ENCODE data around the gene ROBO4. TPM values are rescaled to one million over a fixed set of nuclear protein-coding genes. Genes with fewer than 3 reads are reported as not detected.

ROBO4 gene
- total RNA-seq, 6 experiments from 2014 or later: 3.6 to 18.8 (median 9.0) TPM

GRCh38 chr11:124841201-124841600 is 56.5 kb downstream of the ROBO4 start:
- no peak for ATAC-seq
- Histone ChIP-seq H3K27me3 (peaks cover 12 to 27% of the 10 kb centered on the region in 2 donors), H3K36me3 (no peaks in the 10 kb centered on the region), H3K4me3 (no peak overlapping the region), H3K4me1 (peaks cover 0 to 17% (median 4%) of the 10 kb centered on the region in 4 donors), H3K9me3 (no peaks in the 10 kb centered on the region), H3K27ac (no peak overlapping the region)
- DNase-seq: no peak
- intact Hi-C loops (cut with DNase I): loop anchor here in 1 of 2 donors (10.0 kb wide), 1 partner anchor 186 kb away; no protein-coding TSS in a partner anchor
- TF ChIP-seq, protein P1, sequence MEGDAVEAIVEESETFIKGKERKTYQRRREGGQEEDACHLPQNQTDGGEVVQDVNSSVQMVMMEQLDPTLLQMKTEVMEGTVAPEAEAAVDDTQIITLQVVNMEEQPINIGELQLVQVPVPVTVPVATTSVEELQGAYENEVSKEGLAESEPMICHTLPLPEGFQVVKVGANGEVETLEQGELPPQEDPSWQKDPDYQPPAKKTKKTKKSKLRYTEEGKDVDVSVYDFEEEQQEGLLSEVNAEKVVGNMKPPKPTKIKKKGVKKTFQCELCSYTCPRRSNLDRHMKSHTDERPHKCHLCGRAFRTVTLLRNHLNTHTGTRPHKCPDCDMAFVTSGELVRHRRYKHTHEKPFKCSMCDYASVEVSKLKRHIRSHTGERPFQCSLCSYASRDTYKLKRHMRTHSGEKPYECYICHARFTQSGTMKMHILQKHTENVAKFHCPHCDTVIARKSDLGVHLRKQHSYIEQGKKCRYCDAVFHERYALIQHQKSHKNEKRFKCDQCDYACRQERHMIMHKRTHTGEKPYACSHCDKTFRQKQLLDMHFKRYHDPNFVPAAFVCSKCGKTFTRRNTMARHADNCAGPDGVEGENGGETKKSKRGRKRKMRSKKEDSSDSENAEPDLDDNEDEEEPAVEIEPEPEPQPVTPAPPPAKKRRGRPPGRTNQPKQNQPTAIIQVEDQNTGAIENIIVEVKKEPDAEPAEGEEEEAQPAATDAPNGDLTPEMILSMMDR (IDR thresholded peaks at IDR 0.05): no peak
- TF ChIP-seq POLR2A (IDR thresholded peaks at IDR 0.05): no peak
- 15% methylated on average over 3 of the region's 3 CpGs for WGBS (ENCODE audit: insufficient coverage, low coverage, low lambda C conversion rate, missing lambda C conversion rate)

GRCh38 chr11:124840666-124841065 is 57.0 kb downstream of the ROBO4 start:
- Histone ChIP-seq H3K27me3 (peaks cover 12 to 27% of the 10 kb centered on the region in 2 donors), H3K9me3 (no peaks in the 10 kb centered on the region), H3K27ac (no peak overlapping the region), H3K4me3 (no peak overlapping the region), H3K36me3 (no peaks in the 10 kb centered on the region), H3K4me1 (peaks cover 0 to 17% (median 4%) of the 10 kb centered on the region in 4 donors)
- ATAC-seq: no peak
- intact Hi-C loops (cut with DNase I): loop anchor here in 1 of 2 donors (10.0 kb wide), 1 partner anchor 186 kb away; no protein-coding TSS in a partner anchor
- WGBS (ENCODE audit: insufficient coverage, low coverage, low lambda C conversion rate, missing lambda C conversion rate): 33% methylated on average over 1 of the region's 1 CpG
- DNase-seq: no peak
- TF ChIP-seq POLR2A (IDR thresholded peaks at IDR 0.05): no peak
- TF ChIP-seq, protein P1 (IDR thresholded peaks at IDR 0.05): no peak

- Histone ChIP-seq H3K9me3 (no peaks in the 10 kb centered on the region), H3K36me3 (no peaks in the 10 kb centered on the region), H3K4me3 (peak overlapping the region in 1 of 3 donors; percentile 29), H3K27ac (no peak overlapping the region), H3K4me1 (peaks cover 0 to 17% (median 4%) of the 10 kb centered on the region in 4 donors), H3K27me3 (peaks cover 12 to 27% of the 10 kb centered on the region in 2 donors)
- DNase-seq (peak in 1 of 3 donors; percentile 17), ATAC-seq (no peak)
- whole genome bisulfite sequencing (ENCODE audit: insufficient coverage, low coverage, low lambda C conversion rate, missing lambda C conversion rate): 7% methylated on average over 13 of the region's 20 CpGs
- intact Hi-C loops (cut with DNase I): loop anchor here in 1 of 2 donors (10.0 kb wide), 1 partner anchor 185 kb away; no protein-coding TSS in a partner anchor
- TF ChIP-seq POLR2A (IDR thresholded peaks at IDR 0.05): no peak
- TF ChIP-seq, protein P1 (IDR thresholded peaks at IDR 0.05): no peak
Measured at GRCh38 chr11:124839972-124840621, 57.6 kb downstream of the ROBO4 start.

- WGBS (ENCODE audit: insufficient coverage, low coverage, low lambda C conversion rate, missing lambda C conversion rate): 3% methylated on average over 32 of the region's 87 CpGs
- Histone ChIP-seq H3K36me3 (no peaks in the 10 kb centered on the region), H3K27me3 (peaks cover 12 to 27% of the 10 kb centered on the region in 2 donors), H3K27ac (no peak overlapping the region), H3K9me3 (no peaks in the 10 kb centered on the region), H3K4me3 (peak overlapping the region in 2 of 3 donors; percentile 9 to 29), H3K4me1 (peaks cover 0 to 17% (median 4%) of the 10 kb centered on the region in 4 donors)
- no peak for DNase-seq
- no peak for ATAC-seq
- no peak for TF ChIP-seq POLR2A (IDR thresholded peaks at IDR 0.05)
- TF ChIP-seq, protein P1 (IDR thresholded peaks at IDR 0.05): no peak
- intact Hi-C loops (cut with DNase I): no loop called here
Measured at GRCh38 chr11:124839128-124839971, 58.3 kb downstream of the ROBO4 start.

Measured in right lobe of liver (tissue), 6 donors.